GM19035 (cell line): ENCODE results near the gene PARD6B.

Source experiments
- ATAC-seq: cut with Tn5 transposase; IDR thresholded peaks from one replicate; pipeline ENCODE4 v1.9.1; 2021; ENCODE audit not compliant: unreplicated experiment

Gene PARD6B

GRCh38 chr20:50722424-50723155 lies 8.8 kb upstream of the PARD6B start:
- ATAC-seq, result no peak

- no peak for ATAC-seq
Measured at GRCh38 chr20:50723672-50724071, 7.7 kb upstream of the PARD6B start.

- ATAC-seq, result no peak
Measured at GRCh38 chr20:50724112-50724725, 7.2 kb upstream of the PARD6B start.

GRCh38 chr20:50724851-50725723 lies 6.3 kb upstream of the PARD6B start:
- ATAC-seq, result no peak

GRCh38 chr20:50725724-50726005 lies 5.7 kb upstream of the PARD6B start:
- no peak for ATAC-seq

- no peak for ATAC-seq
Measured at GRCh38 chr20:50726955-50727791, 4.2 kb upstream of the PARD6B start.

GRCh38 chr20:50727792-50728485 lies 3.4 kb upstream of the PARD6B start:
- no peak for ATAC-seq

GRCh38 chr20:50728486-50728980 lies 2.8 kb upstream of the PARD6B start:
- no peak for ATAC-seq

GRCh38 chr20:50728981-50729874 lies 2.2 kb upstream of the PARD6B start:
- no peak for ATAC-seq

GRCh38 chr20:50729901-50730764 lies 1.2 kb upstream of the PARD6B start:
- no peak for ATAC-seq

- no peak for ATAC-seq
Measured at GRCh38 chr20:50730765-50731054, 670 bp upstream of the PARD6B start.

GRCh38 chr20:50731930-50732690 lies 730 bp downstream of the PARD6B start:
- ATAC-seq, result no peak

GRCh38 chr20:50733644-50734349 lies 2.4 kb downstream of the PARD6B start:
- ATAC-seq, result no peak

- ATAC-seq, result no peak
Measured at GRCh38 chr20:50734730-50735679, 3.6 kb downstream of the PARD6B start.

GRCh38 chr20:50735813-50736212 lies 4.4 kb downstream of the PARD6B start:
- no peak for ATAC-seq

- ATAC-seq, result no peak
Measured at GRCh38 chr20:50737352-50737751, 6.0 kb downstream of the PARD6B start.
